Measurements from ENCODE around the gene SMIM38.

DNA sequence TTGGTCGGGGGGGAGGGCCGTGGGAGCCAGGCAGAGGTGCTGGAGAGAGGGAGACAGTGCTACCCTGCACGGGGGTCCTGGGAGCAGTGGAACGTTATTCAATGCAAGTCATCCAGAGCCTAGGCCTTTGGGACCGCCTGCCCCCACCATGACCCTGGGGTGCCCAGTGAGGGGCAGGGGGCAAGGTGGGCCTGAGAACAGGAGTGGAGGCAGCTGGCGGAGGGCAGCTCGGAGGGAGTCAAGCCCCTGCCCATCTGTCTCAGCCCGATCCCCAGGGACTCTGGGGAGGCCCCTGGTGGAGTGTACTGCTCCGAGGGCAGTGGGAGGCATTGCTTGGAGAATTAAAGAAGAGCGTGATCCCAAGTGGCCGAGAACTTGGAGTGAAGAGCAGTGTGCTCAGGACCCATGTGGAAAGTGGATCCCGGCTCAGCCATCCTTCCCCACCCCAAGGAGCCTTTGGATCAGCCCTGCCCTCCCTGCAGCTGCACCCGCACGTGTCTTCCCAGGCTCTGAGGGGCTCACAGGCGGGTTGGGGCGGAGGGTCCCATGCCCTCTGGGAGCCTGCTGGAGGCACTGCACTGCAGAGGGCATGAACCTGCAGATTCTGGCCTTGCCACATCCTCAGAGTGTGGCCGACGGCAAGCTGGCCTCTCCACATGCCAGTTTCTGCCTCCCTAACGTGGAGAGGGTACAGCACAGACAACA, 34.0 kb upstream of the SMIM38 start:
- TF ChIP-seq, protein P1, sequence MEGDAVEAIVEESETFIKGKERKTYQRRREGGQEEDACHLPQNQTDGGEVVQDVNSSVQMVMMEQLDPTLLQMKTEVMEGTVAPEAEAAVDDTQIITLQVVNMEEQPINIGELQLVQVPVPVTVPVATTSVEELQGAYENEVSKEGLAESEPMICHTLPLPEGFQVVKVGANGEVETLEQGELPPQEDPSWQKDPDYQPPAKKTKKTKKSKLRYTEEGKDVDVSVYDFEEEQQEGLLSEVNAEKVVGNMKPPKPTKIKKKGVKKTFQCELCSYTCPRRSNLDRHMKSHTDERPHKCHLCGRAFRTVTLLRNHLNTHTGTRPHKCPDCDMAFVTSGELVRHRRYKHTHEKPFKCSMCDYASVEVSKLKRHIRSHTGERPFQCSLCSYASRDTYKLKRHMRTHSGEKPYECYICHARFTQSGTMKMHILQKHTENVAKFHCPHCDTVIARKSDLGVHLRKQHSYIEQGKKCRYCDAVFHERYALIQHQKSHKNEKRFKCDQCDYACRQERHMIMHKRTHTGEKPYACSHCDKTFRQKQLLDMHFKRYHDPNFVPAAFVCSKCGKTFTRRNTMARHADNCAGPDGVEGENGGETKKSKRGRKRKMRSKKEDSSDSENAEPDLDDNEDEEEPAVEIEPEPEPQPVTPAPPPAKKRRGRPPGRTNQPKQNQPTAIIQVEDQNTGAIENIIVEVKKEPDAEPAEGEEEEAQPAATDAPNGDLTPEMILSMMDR (IDR thresholded peaks at IDR 0.05) = no peak
- TF ChIP-seq POLR2A (IDR thresholded peaks at IDR 0.05) = no peak

Measured in lower leg skin (tissue), 3 donors.